GM18511 (cell line): ENCODE results near the gene PDK1.
"Not testable (repeated sequence)": the region's sequence is repeated elsewhere in the genome, so short reads cannot be mapped to it uniquely, and the experiment has no call there.

Source experiments
- ATAC-seq: cut with Tn5 transposase; IDR thresholded peaks from one replicate; pipeline ENCODE4 v1.9.1; 2021; ENCODE audit warnings: mild to moderate bottlenecking, moderate library complexity; ENCODE audit not compliant: unreplicated experiment

Gene PDK1

GRCh38 chr2:172555522-172556283 is at the start of gene PDK1:
Gene PDK1 (plus strand): TSS chr2:172556090. CDS start chr2:172556151, 61 bp downstream.
- ATAC-seq: peak; percentile 89

GRCh38 chr2:172507199-172507598 is 48.7 kb upstream of the PDK1 start:
- ATAC-seq: no peak

GRCh38 chr2:172510088-172510487 is 45.8 kb upstream of the PDK1 start:
- ATAC-seq: no peak

GRCh38 chr2:172510548-172510947 is 45.3 kb upstream of the PDK1 start:
- no peak for ATAC-seq

- no peak for ATAC-seq
Observed at GRCh38 chr2:172512810-172513523, 42.9 kb upstream of the PDK1 start.

- ATAC-seq: no peak
Observed at GRCh38 chr2:172513524-172513900, 42.4 kb upstream of the PDK1 start.

- no peak for ATAC-seq
Observed at GRCh38 chr2:172513935-172514586, 41.8 kb upstream of the PDK1 start.

GRCh38 chr2:172516299-172516698 is 39.6 kb upstream of the PDK1 start:
- ATAC-seq: no peak

- ATAC-seq: no peak
Observed at GRCh38 chr2:172518995-172519394, 36.9 kb upstream of the PDK1 start.

- ATAC-seq: no peak
Observed at GRCh38 chr2:172525601-172526000, 30.3 kb upstream of the PDK1 start.

- ATAC-seq: no peak
Observed at GRCh38 chr2:172531309-172531708, 24.6 kb upstream of the PDK1 start.

- not testable (repeated sequence) for ATAC-seq
Observed at GRCh38 chr2:172532461-172532860, 23.4 kb upstream of the PDK1 start.

GRCh38 chr2:172533687-172534086 is 22.2 kb upstream of the PDK1 start:
- no peak for ATAC-seq

- ATAC-seq: no peak
Observed at GRCh38 chr2:172535119-172535518, 20.8 kb upstream of the PDK1 start.

GRCh38 chr2:172537851-172538250 is 18.0 kb upstream of the PDK1 start:
- not testable (repeated sequence) for ATAC-seq

- no peak for ATAC-seq
Observed at GRCh38 chr2:172539767-172540166, 16.1 kb upstream of the PDK1 start.

GRCh38 chr2:172540421-172540820 is 15.5 kb upstream of the PDK1 start:
- no peak for ATAC-seq

- no peak for ATAC-seq
Observed at GRCh38 chr2:172545408-172546075, 10.3 kb upstream of the PDK1 start.

GRCh38 chr2:172549131-172549530 is 6.8 kb upstream of the PDK1 start:
- no peak for ATAC-seq

GRCh38 chr2:172549802-172550201 is 6.1 kb upstream of the PDK1 start:
- ATAC-seq: not testable (repeated sequence)

GRCh38 chr2:172550419-172550818 is 5.5 kb upstream of the PDK1 start:
- ATAC-seq: no peak
